NCI-H2196 treated with DMSO at 0.1 percent for 48 hours (cell line): ENCODE measurements around the gene COMMD2.

ENCODE experiments used
- DNase-seq: peaks from one replicate; lab custom pipeline; 2025; ENCODE audit not compliant: unreplicated experiment; lab: John Stamatoyannopoulos, UW

COMMD2 gene

GRCh38 chr3:149705416-149705815 is 46.9 kb downstream of the COMMD2 start:
- no peak for DNase-seq

- no peak for DNase-seq
Measured at GRCh38 chr3:149703466-149703865, 48.8 kb downstream of the COMMD2 start.

GRCh38 chr3:149702691-149703441 is 49.4 kb downstream of the COMMD2 start:
- no peak for DNase-seq

- DNase-seq: no peak
Measured at GRCh38 chr3:149701977-149702350, 50.3 kb downstream of the COMMD2 start.

- DNase-seq: no peak
Measured at GRCh38 chr3:149701206-149701976, 50.9 kb downstream of the COMMD2 start.
